ENCODE results near the gene IL6.
A peak's percentile ranks its signal among the peaks of the same experiment; 100 is the strongest.
"Not testable (repeated sequence)": the region's sequence is repeated elsewhere in the genome, so short reads cannot be mapped to it uniquely, and the experiment has no call there.

The IL6 gene

GRCh38 chr7:22726907-22727713 is at the start of gene IL6:
Gene IL6 (plus strand): TSS chr7:22727200. CDS start chr7:22727263, 63 bp downstream.
- DNase-seq, result peak; percentile 42

DNA sequence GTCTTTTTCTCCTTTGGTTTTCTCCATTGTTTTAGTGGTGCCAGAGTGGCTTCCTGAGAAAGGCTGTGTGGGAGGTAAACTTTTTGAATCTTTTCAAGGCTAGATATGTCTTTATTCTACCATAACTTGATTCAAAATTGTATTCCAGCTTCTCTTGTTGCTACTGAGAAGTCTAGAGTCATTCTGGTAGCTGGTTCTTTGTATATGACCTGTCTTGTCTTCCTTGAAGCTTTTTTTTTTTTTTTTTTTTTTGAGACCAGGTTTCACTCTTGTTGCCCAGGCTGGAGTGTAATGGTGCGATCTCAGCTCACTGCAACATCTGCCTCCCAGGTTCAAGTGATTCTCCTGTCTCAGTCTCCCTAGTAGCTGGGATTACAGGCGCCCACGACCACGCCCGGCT is 49.7 kb upstream of the IL6 start:
- not testable (repeated sequence) for DNase-seq

DNA sequence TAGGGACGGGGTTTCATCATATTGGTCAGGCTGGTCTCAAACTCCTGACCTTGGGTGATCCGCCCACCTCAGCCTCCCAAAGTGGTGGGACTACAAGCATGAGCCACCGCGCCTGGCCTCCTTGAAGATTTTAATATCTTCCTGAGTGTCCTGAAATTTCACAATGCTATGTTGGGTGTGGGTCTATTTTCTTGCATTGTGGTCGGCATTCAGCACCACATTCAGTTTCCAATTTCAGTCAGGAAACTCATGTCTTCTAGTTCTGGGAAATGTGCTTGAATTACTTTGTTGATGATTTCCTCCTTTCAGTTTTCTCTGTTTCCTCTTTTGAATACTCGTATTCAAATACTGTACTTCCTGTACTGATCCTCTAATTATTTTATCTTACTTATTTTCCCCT is 49.3 kb upstream of the IL6 start:
- DNase-seq, result no peak

- DNase-seq, result no peak
Measured at GRCh38 chr7:22680482-22680911, 46.5 kb upstream of the IL6 start.

GRCh38 chr7:22681312-22681711 is 45.7 kb upstream of the IL6 start:
- DNase-seq, result no peak

DNA sequence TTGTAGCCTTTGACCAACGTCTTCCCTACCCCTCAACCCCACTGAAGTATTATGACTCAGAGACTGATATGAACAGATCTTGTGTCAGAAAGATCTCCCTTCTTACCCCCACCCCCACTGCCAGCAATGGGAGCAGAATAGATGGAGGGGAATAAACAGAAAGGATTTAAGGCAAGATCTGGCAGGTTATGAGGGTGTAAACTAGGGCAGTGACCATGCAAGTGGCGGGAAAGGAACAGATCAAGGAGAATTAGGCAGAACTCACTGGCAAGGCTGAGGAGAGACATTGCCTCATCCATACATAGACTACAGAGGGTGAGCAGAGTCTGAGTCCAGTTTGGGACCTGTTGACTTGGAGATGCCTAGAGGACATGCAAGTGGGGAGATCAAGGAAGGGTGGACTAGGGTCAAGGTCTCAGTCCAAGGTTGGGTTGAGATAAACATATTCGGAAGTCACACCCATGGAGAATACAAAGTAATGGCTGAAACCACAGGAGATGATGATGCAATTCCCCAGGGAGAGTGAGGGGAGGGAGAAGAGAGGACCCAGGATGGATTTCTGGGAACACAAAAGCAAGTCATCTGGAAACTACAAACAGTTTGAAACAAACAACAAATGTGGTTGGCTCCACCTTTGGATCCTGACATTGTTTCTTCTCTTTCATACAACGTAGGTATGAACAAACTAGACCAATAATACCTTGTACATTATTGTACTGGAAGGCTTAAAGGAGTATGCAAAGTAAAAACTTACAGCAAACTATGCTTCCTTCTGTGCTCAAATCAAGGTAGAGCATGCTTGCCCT is 44.9 kb upstream of the IL6 start:
- no peak for DNase-seq

DNA sequence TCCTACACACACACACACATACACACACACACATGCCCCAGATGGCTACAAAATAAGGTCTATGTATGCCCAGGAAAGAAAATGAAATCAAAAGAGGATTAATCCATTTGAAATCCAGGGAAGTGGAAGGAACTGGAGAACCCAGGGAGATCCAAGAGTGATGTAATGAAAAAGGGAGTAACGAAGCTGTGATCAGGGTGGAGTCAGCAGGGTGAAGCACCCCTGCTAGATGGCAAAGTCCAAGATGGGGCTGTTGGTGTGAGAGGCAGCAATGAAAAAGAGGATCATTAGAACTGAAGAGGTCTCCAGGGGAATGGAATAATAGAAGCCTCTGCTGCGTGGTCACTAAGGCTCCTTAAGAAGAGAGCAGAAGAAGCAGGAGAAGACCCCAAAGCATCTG is 43.6 kb upstream of the IL6 start:
- DNase-seq, result no peak

- no peak for DNase-seq
Measured at GRCh38 chr7:22686620-22687019, 40.4 kb upstream of the IL6 start.

DNA sequence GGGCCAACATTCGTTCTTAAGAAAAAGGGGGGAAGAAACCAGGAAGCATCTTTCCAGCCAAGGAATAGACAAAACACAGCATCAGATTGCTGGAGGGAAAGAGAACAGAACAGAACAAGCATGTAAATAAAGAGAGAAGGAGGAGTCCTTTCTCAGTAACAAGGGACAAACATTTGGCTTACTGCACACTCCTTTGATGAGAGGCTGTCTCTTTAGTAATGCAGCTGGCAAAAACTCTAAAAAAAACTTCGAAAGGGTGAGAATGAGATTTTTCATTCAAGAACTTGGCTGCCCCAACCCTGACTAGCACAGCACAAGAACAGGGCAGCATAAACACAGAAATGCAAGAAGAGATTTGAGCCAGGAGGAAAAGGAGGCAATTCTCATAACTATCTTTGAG is 38.9 kb upstream of the IL6 start:
- DNase-seq, result no peak

GRCh38 chr7:22688934-22689333 is 38.1 kb upstream of the IL6 start:
- DNase-seq, result not testable (repeated sequence)

- no peak for DNase-seq
Measured at GRCh38 chr7:22694597-22695207, 32.3 kb upstream of the IL6 start.

GRCh38 chr7:22695476-22696132 is 31.4 kb upstream of the IL6 start:
- no peak for DNase-seq

- no peak for DNase-seq
Measured at GRCh38 chr7:22696541-22697228, 30.3 kb upstream of the IL6 start.

DNA sequence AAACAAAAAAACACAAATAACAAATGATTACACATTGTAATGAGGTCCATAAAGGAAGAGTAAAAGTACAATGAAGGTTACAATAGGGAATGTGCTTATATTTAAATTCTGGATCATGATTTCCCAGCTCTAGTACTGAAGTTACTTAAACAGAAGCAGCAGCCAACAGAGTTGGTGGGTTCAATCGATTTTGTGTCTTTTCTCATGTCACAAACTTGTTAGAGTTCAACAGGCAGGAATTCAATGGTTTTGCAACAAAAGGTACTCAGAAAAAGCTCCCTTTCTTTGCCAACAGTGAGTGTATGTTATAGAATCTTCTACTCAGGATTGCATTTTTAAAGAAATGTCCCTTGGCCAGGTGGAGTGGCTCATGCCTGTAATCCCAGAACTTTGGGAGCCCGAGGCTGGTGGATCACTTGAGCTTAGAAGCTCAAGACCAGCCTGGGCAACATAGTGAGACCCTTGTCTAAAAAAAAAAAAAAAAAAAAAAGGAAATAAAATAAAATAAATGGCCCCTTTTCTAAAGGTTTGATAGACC is 29.6 kb upstream of the IL6 start:
- DNase-seq, result no peak

- DNase-seq, result no peak
Measured at GRCh38 chr7:22697876-22698606, 29.0 kb upstream of the IL6 start.

DNA sequence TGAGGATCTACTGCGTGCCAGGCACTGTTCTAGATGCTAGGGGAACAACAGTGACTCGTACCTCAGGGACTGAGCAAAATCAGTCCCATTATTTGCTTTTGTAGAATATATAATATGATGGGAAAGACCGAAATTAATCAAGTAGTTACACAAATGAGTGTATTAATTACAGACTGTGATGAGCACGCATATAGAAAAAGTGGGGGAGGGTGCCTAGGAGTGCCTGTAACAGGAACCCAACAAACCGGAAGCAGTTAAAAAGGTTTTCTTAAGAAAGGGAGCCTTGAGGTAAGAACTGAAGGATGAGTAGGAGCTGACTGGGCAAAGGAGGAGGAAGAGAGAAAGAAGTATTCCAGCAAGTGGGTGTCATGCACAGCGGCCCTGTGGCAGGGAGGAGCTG is 28.2 kb upstream of the IL6 start:
- DNase-seq, result no peak

GRCh38 chr7:22700559-22701002 is 26.4 kb upstream of the IL6 start:
- DNase-seq, result no peak

- DNase-seq, result no peak
Measured at GRCh38 chr7:22702516-22702915, 24.5 kb upstream of the IL6 start.

DNA sequence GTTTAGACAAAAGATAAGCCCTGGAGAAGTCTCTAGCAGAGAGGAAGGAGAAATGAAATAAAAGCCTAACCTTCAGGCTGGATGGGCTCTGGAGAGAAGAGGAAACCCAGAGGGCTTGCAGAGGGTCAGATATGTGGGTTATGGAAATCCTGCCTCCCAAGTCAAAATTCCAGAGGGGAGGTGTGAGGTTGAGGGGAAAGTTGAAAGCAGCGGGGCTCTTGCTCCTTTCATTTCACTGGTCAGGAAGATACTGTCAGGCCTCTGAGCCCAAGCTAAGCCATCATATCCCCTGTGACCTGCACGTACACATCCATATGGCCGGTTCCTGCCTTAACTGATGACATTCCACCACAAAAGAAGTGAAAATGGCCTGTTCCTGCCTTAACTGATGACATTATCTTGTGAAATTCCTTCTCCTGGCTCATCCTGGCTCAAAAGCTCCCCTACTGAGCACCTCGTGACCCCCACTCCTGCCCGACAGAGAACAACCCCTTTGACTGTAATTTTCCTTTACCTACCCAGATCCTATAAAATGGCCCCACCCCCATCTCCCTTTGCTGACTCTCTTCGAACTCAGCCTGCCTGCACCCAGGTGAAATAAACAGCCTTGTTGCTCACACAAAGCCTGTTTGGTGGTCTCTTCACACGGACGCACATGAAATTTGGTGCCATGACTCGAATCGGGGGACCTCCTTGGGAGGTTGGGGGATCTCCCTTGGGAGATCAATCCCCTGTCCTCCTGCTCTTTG is 23.7 kb upstream of the IL6 start:
- not testable (repeated sequence) for DNase-seq

DNA sequence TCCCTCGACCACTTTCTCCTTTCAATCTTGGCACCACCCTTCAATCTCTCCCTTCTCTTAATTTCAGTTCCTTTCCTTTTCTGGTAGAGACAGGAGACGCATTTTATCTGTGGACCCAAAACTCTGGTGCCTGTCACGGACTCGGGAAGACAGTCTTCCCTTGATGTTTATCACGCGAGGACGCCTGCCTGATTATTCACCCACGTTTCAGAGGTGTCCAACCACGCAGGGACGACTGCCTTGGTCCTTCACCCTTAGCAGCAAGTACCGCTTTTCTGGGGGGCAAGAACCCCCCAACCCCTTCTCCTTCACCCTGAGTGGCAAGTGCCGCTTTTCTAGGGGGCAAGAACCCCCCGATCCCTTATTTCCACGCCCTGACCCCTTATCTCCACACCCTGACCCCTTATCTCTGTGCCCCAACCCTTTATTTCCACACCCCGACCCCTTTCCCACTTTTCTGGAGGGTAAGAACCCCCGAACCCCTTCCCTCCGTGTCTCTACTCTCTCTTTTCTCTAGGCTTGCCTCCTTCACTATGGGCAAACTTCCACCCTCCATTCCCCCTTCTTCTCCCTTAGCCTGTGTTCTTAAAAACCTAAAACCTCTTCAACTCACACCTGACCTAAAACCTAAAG is 22.9 kb upstream of the IL6 start:
- DNase-seq, result not testable (repeated sequence)

All from DMS79 treated with DMSO at 0.1 percent for 48 hours (cell line).